HCT116 (cell line): Measurements from ENCODE around the gene TNS3. TPM values are rescaled to one million over a fixed set of nuclear protein-coding genes. Genes with fewer than 3 reads are reported as not detected.

ENCODE experiments used
- ATAC-seq: fragments of 200-7000 bp; cut with Tn5 transposase; 2 replicates; pipeline ENCODE4 v1.9.1; 2020; ENCODE audit warnings: mild to moderate bottlenecking, moderate library complexity
- BruUV-seq: library from RNA; stranded (reverse); fragments of 400-500 nt; replicated peaks from 2 replicates; lab custom pipeline; 2021; lab: Mats Ljungman, UMichigan
- CTCF ChIA-PET: fragments of 300-600 bp; sonication (Branson Sonifier 250); formaldehyde crosslinking; loops from one replicate; lab custom pipeline; 2021; ENCODE audit warnings: antibody characterized with exemption; lab: Charles Lee
- POLR2A ChIA-PET: fragments of 300-600, 350-600 bp; sonication (Branson Sonifier 250); formaldehyde crosslinking; loops from one replicate; lab custom pipeline; 2021; ENCODE audit warnings: antibody characterized with exemption; lab: Charles Lee
- RAD21 ChIA-PET, 2 experiments: fragments of 300-600 bp; sonication (Branson Sonifier 250); formaldehyde crosslinking; loops; one replicate each; lab custom pipeline; 2023; ENCODE audit warnings: low total read pairs in 2 of 2; ENCODE audit not compliant: uncharacterized antibody in 2 of 2, unreplicated experiment in 2 of 2, low non-redundant PET in 1 of 2; lab: Charles Lee
- DNase-seq: peaks from one replicate; pipeline ENCODE4 v3.0.0-alpha.2; 2010; ENCODE audit warnings: low read depth, low spot score
- H2AFZ ChIP-seq: fragments of 200-600 bp; shearing (Covaris generic), sonication (generic); 2 replicates; pipeline ENCODE4 v1.6.1; 2017; ENCODE audit warnings: low read depth, mixed run types, mixed read lengths, antibody characterized with exemption, low read length; ENCODE audit not compliant: poor library complexity, severe bottlenecking
- H3K27ac ChIP-seq: 2 replicates; pipeline ENCODE4 v1.5.1; 2012; ENCODE audit warnings: low read depth, low read length
- H3K27me3 ChIP-seq: fragments of 200-600 bp; sonication (generic); 2 replicates; pipeline ENCODE4 v1.6.1; 2016; ENCODE audit warnings: mixed run types, low read length, mixed read lengths; ENCODE audit not compliant: insufficient read depth
- H3K36me3 ChIP-seq, 2 experiments: fragments of 200-500 bp in 1 of 2; fragments of 200-600 bp in 1 of 2; sonication (Bioruptor generic) in 1 of 2; sonication (generic) in 1 of 2; 2 replicates each; pipeline versions ENCODE4 v1.5.1 to v1.6.1; 2014 to 2016; ENCODE audit warnings: low read length in 2 of 2, inconsistent platforms in 1 of 2, mixed read lengths in 1 of 2, mixed run types in 1 of 2; ENCODE audit not compliant: insufficient read depth in 2 of 2, control insufficient read depth in 1 of 2
- H3K4me1 ChIP-seq, 2 experiments: fragments of 200-600 bp in 1 of 2; sonication (generic) in 1 of 2; 2 replicates each; pipeline versions ENCODE4 v1.5.1 to v1.6.1; 2012 to 2017; ENCODE audit warnings: low read length in 2 of 2, inconsistent platforms in 1 of 2, mild to moderate bottlenecking in 1 of 2, mixed read lengths in 1 of 2, mixed run types in 1 of 2, moderate library complexity in 1 of 2; ENCODE audit not compliant: insufficient read depth in 2 of 2, control insufficient read depth in 1 of 2
- H3K4me2 ChIP-seq: fragments of 200-600 bp; sonication (generic); 2 replicates; pipeline ENCODE4 v1.6.1; 2017; ENCODE audit warnings: mixed run types, low read length, mixed read lengths
- H3K4me3 ChIP-seq, 2 experiments: fragments of 200-600 bp in 1 of 2; sonication (generic) in 1 of 2; replicated peaks in 1 of 2; 2 replicates each; pipeline ENCODE4 v1.5.1; 2011 to 2016; ENCODE audit warnings: low read length in 2 of 2, control low read depth in 1 of 2, low read depth in 1 of 2, mild to moderate bottlenecking in 1 of 2, mixed read lengths in 1 of 2, mixed run types in 1 of 2
- H3K79me2 ChIP-seq: fragments of 200-600 bp; sonication (generic); 2 replicates; pipeline ENCODE4 v1.6.1; 2017; ENCODE audit warnings: mild to moderate bottlenecking, mixed run types, low read length, moderate library complexity, mixed read lengths; ENCODE audit not compliant: insufficient read depth
- H3K9ac ChIP-seq: fragments of 200-600 bp; sonication (generic); 2 replicates; pipeline ENCODE4 v1.6.1; 2016; ENCODE audit warnings: low read length, mixed read lengths
- H3K9me2 ChIP-seq: fragments of 200-600 bp; sonication (generic), shearing (Covaris generic); 2 replicates; pipeline ENCODE4 v1.6.1; 2017; ENCODE audit warnings: mixed run types, mild to moderate bottlenecking, moderate library complexity; ENCODE audit not compliant: insufficient read depth
- H3K9me3 ChIP-seq, 2 experiments: fragments of 200-500 bp in 1 of 2; fragments of 200-600 bp in 1 of 2; sonication (Bioruptor generic) in 1 of 2; sonication (generic) in 1 of 2; 2 replicates each; pipeline ENCODE4 v1.6.1; 2014 to 2017; ENCODE audit warnings: low read length in 2 of 2, mixed read lengths in 2 of 2, inconsistent platforms in 1 of 2, low read depth in 1 of 2, mild to moderate bottlenecking in 1 of 2, mixed run types in 1 of 2, moderate library complexity in 1 of 2; ENCODE audit not compliant: control insufficient read depth in 1 of 2, insufficient read depth in 1 of 2
- H4K20me1 ChIP-seq: fragments of 200-600 bp; sonication (generic), shearing (Covaris generic); 2 replicates; pipeline ENCODE4 v1.6.1; 2017; ENCODE audit warnings: mixed run types, mild to moderate bottlenecking, moderate library complexity; ENCODE audit not compliant: insufficient read depth
- ATF3 ChIP-seq: IDR thresholded peaks from 2 replicates; pipeline ENCODE4 v1.6.1; 2012
- CBX3 ChIP-seq: IDR thresholded peaks from 2 replicates; pipeline ENCODE4 v1.6.1; 2012; ENCODE audit warnings: low read depth
- CEBPB ChIP-seq: IDR thresholded peaks from 2 replicates; pipeline ENCODE4 v1.6.1; 2012; ENCODE audit warnings: low read depth
- ELF1 ChIP-seq: IDR thresholded peaks from 2 replicates; pipeline ENCODE4 v1.6.1; 2012; ENCODE audit warnings: low read depth, borderline replicate concordance
- EZH2 ChIP-seq: fragments of 200-600 bp; sonication (generic); IDR thresholded peaks from 2 replicates; pipeline ENCODE4 v1.6.1; 2017; ENCODE audit warnings: antibody characterized with exemption, mixed run types
- EZH2phosphoT487 ChIP-seq: fragments of 200-600 bp; IDR thresholded peaks from 2 replicates; pipeline ENCODE4 v1.6.1; 2018; ENCODE audit warnings: antibody characterized with exemption, borderline replicate concordance
- FOSL1 ChIP-seq: IDR thresholded peaks from 2 replicates; pipeline ENCODE4 v1.6.1; 2012; ENCODE audit warnings: low read depth
- JUND ChIP-seq: IDR thresholded peaks from 2 replicates; pipeline ENCODE4 v1.6.1; 2012
- POLR2A ChIP-seq: IDR thresholded peaks from 2 replicates; pipeline ENCODE4 v1.7.0; 2011; ENCODE audit warnings: borderline replicate concordance; ENCODE audit not compliant: insufficient read depth, insufficient read length; ENCODE audit errors: extremely low read depth
- POLR2AphosphoS5 ChIP-seq: IDR thresholded peaks from 2 replicates; pipeline ENCODE4 v1.6.1; 2011; ENCODE audit warnings: mild to moderate bottlenecking, low read depth, low read length, moderate library complexity
- RAD21 ChIP-seq: IDR thresholded peaks from 2 replicates; pipeline ENCODE4 v1.6.1; 2012; ENCODE audit warnings: low read depth, mild to moderate bottlenecking
- SIN3A ChIP-seq: IDR thresholded peaks from 2 replicates; pipeline ENCODE4 v1.6.1; 2012; ENCODE audit warnings: low read depth
- SP1 ChIP-seq: IDR thresholded peaks from 2 replicates; pipeline ENCODE4 v1.6.1; 2012; ENCODE audit warnings: low read depth
- SRF ChIP-seq: IDR thresholded peaks from 2 replicates; pipeline ENCODE4 v1.6.1; 2012; ENCODE audit warnings: low read depth
- ZFX ChIP-seq: fragments of 450-650 bp; IDR thresholded peaks from 2 replicates; pipeline ENCODE4 v1.6.1; 2017
- ZNF274 ChIP-seq: fragments of 200-500 bp; sonication (Bioruptor generic); IDR thresholded peaks from 2 replicates; pipeline ENCODE4 v1.6.1; 2014; ENCODE audit warnings: mild to moderate bottlenecking, low read depth, low read length, inconsistent platforms
- intact Hi-C: fragments of 100-400 bp; cut with micrococcal nuclease; formaldehyde crosslinking; loops from 2 replicates; pipeline ENCODE4 v1.10.0; 2022
- total RNA-seq: library from RNA; stranded (reverse); gene quantifications from one replicate; pipeline ENCODE4 v1.2.1, GENCODE V29; 2021; ENCODE audit not compliant: unreplicated experiment
- TF ChIP-seq, protein P1 (sequence below): IDR thresholded peaks from 2 replicates; pipeline ENCODE4 v1.6.1; 2011; ENCODE audit warnings: mild to moderate bottlenecking, low read length, moderate library complexity; ENCODE audit not compliant: insufficient replicate concordance; ENCODE audit errors: extremely low read depth
- TF ChIP-seq, protein P2 (sequence below), 3 experiments: fragments of 200-600 bp in 1 of 3; sonication (generic) in 1 of 3; IDR thresholded peaks in 2 of 3; conservative IDR thresholded peaks in 1 of 3; 2 replicates each; pipeline ENCODE4 v1.5.1; 2012 to 2017; ENCODE audit warnings: low read depth in 2 of 3, low read length in 2 of 3, antibody characterized with exemption in 1 of 3, borderline replicate concordance in 1 of 3, control low read depth in 1 of 3, mild to moderate bottlenecking in 1 of 3, mixed read lengths in 1 of 3, mixed run types in 1 of 3, moderate library complexity in 1 of 3; ENCODE audit not compliant: insufficient read depth in 1 of 3
- TF ChIP-seq, protein P3 (sequence below): IDR thresholded peaks from 2 replicates; pipeline ENCODE4 v1.6.1; 2012; ENCODE audit warnings: low read depth
- TF ChIP-seq, protein P4 (sequence below): IDR thresholded peaks from 2 replicates; pipeline ENCODE4 v1.6.1; 2012

TNS3 gene
- total RNA-seq, 1 experiment from 2014 or later = 9.1 TPM

GRCh38 chr7:47591089-47591654 is 9.3 kb upstream of the TNS3 start:
- Histone ChIP-seq H4K20me1 (no peaks in the 10 kb centered on the region), H3K4me3 (no peak overlapping the region), H3K27ac (no peak overlapping the region), H3K4me2 (no peak overlapping the region), H3K9me3 (no peaks in the 10 kb centered on the region), H3K9me2 (no peaks in the 10 kb centered on the region), H2AFZ (no peak overlapping the region), H3K9ac (no peak overlapping the region), H3K4me1 (peaks cover 0 to 6% of the 10 kb centered on the region in 2 experiments; a peak in 1 of 4 replicates), H3K79me2 (no peaks in the 10 kb centered on the region), H3K36me3 (no peaks in the 10 kb centered on the region), H3K27me3 (no peaks in the 10 kb centered on the region)
- TF ChIP-seq POLR2A (no peak), POLR2AphosphoS5 (no peak), SP1 (no peak), ZFX (no peak), ATF3 (no peak), FOSL1 (no peak), CBX3 (no peak), ELF1 (no peak), SIN3A (no peak), EZH2 (no peak), JUND (no peak), SRF (no peak), EZH2phosphoT487 (no peak), ZNF274 (no peak), RAD21 (no peak), CEBPB (no peak)
- TF ChIP-seq, protein P1, sequence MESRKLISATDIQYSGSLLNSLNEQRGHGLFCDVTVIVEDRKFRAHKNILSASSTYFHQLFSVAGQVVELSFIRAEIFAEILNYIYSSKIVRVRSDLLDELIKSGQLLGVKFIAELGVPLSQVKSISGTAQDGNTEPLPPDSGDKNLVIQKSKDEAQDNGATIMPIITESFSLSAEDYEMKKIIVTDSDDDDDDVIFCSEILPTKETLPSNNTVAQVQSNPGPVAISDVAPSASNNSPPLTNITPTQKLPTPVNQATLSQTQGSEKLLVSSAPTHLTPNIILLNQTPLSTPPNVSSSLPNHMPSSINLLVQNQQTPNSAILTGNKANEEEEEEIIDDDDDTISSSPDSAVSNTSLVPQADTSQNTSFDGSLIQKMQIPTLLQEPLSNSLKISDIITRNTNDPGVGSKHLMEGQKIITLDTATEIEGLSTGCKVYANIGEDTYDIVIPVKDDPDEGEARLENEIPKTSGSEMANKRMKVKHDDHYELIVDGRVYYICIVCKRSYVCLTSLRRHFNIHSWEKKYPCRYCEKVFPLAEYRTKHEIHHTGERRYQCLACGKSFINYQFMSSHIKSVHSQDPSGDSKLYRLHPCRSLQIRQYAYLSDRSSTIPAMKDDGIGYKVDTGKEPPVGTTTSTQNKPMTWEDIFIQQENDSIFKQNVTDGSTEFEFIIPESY = no peak
- TF ChIP-seq, protein P2, sequence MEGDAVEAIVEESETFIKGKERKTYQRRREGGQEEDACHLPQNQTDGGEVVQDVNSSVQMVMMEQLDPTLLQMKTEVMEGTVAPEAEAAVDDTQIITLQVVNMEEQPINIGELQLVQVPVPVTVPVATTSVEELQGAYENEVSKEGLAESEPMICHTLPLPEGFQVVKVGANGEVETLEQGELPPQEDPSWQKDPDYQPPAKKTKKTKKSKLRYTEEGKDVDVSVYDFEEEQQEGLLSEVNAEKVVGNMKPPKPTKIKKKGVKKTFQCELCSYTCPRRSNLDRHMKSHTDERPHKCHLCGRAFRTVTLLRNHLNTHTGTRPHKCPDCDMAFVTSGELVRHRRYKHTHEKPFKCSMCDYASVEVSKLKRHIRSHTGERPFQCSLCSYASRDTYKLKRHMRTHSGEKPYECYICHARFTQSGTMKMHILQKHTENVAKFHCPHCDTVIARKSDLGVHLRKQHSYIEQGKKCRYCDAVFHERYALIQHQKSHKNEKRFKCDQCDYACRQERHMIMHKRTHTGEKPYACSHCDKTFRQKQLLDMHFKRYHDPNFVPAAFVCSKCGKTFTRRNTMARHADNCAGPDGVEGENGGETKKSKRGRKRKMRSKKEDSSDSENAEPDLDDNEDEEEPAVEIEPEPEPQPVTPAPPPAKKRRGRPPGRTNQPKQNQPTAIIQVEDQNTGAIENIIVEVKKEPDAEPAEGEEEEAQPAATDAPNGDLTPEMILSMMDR (IDR thresholded peaks at IDR 0.05 in 2 of 3, conservative IDR thresholded peaks at IDR 0.05 in 1 of 3; ENCODE audit: borderline replicate concordance in 1 of 3, insufficient read depth in 1 of 3, low read depth in 2 of 3, low read length in 2 of 3) = no peak
- TF ChIP-seq, protein P3, sequence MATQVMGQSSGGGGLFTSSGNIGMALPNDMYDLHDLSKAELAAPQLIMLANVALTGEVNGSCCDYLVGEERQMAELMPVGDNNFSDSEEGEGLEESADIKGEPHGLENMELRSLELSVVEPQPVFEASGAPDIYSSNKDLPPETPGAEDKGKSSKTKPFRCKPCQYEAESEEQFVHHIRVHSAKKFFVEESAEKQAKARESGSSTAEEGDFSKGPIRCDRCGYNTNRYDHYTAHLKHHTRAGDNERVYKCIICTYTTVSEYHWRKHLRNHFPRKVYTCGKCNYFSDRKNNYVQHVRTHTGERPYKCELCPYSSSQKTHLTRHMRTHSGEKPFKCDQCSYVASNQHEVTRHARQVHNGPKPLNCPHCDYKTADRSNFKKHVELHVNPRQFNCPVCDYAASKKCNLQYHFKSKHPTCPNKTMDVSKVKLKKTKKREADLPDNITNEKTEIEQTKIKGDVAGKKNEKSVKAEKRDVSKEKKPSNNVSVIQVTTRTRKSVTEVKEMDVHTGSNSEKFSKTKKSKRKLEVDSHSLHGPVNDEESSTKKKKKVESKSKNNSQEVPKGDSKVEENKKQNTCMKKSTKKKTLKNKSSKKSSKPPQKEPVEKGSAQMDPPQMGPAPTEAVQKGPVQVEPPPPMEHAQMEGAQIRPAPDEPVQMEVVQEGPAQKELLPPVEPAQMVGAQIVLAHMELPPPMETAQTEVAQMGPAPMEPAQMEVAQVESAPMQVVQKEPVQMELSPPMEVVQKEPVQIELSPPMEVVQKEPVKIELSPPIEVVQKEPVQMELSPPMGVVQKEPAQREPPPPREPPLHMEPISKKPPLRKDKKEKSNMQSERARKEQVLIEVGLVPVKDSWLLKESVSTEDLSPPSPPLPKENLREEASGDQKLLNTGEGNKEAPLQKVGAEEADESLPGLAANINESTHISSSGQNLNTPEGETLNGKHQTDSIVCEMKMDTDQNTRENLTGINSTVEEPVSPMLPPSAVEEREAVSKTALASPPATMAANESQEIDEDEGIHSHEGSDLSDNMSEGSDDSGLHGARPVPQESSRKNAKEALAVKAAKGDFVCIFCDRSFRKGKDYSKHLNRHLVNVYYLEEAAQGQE = no peak
- TF ChIP-seq, protein P4, sequence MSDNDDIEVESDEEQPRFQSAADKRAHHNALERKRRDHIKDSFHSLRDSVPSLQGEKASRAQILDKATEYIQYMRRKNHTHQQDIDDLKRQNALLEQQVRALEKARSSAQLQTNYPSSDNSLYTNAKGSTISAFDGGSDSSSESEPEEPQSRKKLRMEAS = no peak
- ChIA-PET RAD21 (no interaction called here), POLR2A (no interaction called here), CTCF (no interaction called here)
- no TSS peak for BruUV-seq
- no peak for ATAC-seq
- DNase-seq = no peak
- intact Hi-C loops = no loop called here
